GM23338 (cell line): ENCODE results near the gene UNC13C.

Source experiments
- CREB1 ChIP-seq: fragments of 250-450 bp; sonication (Bioruptor Pico); IDR thresholded peaks from 2 replicates; pipeline ENCODE4 v1.5.0; 2020; ENCODE audit warnings: low read depth, mild to moderate bottlenecking, moderate library complexity
- EZH2 ChIP-seq: fragments of 200-600 bp; sonication (generic); IDR thresholded peaks from one replicate; pipeline ENCODE4 v1.8.0; 2017; ENCODE audit warnings: antibody characterized with exemption, mild to moderate bottlenecking, low read depth; ENCODE audit not compliant: unreplicated experiment
- EZH2phosphoT487 ChIP-seq: fragments of 200-600 bp; sonication (generic); IDR thresholded peaks from one replicate; pipeline ENCODE4 v1.8.1; 2018; ENCODE audit warnings: antibody characterized with exemption; ENCODE audit not compliant: unreplicated experiment
- JUNB ChIP-seq: IDR thresholded peaks from one replicate; pipeline ENCODE4 v1.6.1; 2016; ENCODE audit warnings: antibody characterized with exemption; ENCODE audit not compliant: unreplicated experiment
- NANOG ChIP-seq: IDR thresholded peaks from 2 replicates; pipeline ENCODE4 v1.6.1; 2016; ENCODE audit warnings: antibody characterized with exemption, borderline replicate concordance
- POLR2AphosphoS5 ChIP-seq: IDR thresholded peaks from 2 replicates; pipeline ENCODE4 v1.6.1; 2016; ENCODE audit warnings: antibody characterized with exemption, low read depth
- ZNF114 ChIP-seq: fragments of 250-450 bp; sonication (Bioruptor Pico); IDR thresholded peaks from 2 replicates; pipeline ENCODE4 v1.5.0; 2020; ENCODE audit warnings: mild to moderate bottlenecking, moderate library complexity
- ZNF331 ChIP-seq: fragments of 250-450 bp; sonication (Bioruptor Pico); IDR thresholded peaks from 2 replicates; pipeline ENCODE4 v1.5.0; 2020; ENCODE audit warnings: low read depth, mild to moderate bottlenecking, moderate library complexity
- TF ChIP-seq, protein P1 (sequence below), 2 experiments: fragments of 200-600 bp in 1 of 2; sonication (generic) in 1 of 2; conservative IDR thresholded peaks; 2 replicates each; pipeline versions ENCODE4 v1.5.1 to v1.6.1; 2016 to 2017; ENCODE audit warnings: antibody characterized with exemption in 2 of 2, low read depth in 2 of 2, mild to moderate bottlenecking in 2 of 2, moderate library complexity in 1 of 2
- TF ChIP-seq, protein P2 (sequence below): IDR thresholded peaks from one replicate; pipeline ENCODE4 v1.6.1; 2018; ENCODE audit warnings: antibody characterized with exemption; ENCODE audit not compliant: unreplicated experiment
- TF ChIP-seq, protein P3 (sequence below): IDR thresholded peaks from 2 replicates; pipeline ENCODE4 v1.6.1; 2016; ENCODE audit warnings: antibody characterized with exemption
- TF ChIP-seq, protein P4 (sequence below): fragments of 250-450 bp; sonication (Bioruptor Pico); IDR thresholded peaks from 2 replicates; pipeline ENCODE4 v1.5.0; 2020; ENCODE audit warnings: mild to moderate bottlenecking, moderate library complexity

DNA sequence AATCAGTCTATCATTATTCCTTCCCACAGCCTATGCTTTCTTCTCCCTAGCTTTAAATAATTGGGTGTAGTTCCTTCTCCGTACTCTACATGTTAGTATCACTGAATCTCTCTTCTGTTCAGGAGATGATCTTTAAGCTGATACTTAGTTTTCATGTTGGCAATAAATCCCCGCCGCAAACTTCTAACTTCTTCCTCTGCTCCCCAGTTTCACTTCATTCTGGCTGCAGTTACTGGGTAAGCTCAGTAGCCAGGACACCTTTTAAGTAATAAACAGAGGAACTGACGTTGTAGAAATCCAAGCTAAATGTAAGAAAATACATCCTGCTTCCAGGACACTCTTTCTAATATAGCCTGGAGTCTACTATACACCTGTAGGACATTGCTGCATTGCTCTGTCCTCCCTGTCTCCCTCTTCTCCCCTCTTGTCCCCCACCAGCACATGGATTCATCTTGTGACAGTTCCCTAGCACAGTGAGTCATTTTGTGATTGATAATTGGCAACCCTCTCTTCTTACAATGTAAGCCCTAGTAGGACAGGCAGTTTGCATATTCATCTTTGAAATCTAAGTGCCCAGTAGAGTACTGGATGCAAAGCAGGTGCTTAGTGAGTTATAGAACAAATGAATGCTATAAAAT is 598.2 kb downstream of the UNC13C start:
- TF ChIP-seq, protein P1, sequence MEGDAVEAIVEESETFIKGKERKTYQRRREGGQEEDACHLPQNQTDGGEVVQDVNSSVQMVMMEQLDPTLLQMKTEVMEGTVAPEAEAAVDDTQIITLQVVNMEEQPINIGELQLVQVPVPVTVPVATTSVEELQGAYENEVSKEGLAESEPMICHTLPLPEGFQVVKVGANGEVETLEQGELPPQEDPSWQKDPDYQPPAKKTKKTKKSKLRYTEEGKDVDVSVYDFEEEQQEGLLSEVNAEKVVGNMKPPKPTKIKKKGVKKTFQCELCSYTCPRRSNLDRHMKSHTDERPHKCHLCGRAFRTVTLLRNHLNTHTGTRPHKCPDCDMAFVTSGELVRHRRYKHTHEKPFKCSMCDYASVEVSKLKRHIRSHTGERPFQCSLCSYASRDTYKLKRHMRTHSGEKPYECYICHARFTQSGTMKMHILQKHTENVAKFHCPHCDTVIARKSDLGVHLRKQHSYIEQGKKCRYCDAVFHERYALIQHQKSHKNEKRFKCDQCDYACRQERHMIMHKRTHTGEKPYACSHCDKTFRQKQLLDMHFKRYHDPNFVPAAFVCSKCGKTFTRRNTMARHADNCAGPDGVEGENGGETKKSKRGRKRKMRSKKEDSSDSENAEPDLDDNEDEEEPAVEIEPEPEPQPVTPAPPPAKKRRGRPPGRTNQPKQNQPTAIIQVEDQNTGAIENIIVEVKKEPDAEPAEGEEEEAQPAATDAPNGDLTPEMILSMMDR (conservative IDR thresholded peaks at IDR 0.05; ENCODE audit: low read depth in 2 of 2) = no peak
- TF ChIP-seq EZH2phosphoT487 = no peak
- no peak for TF ChIP-seq EZH2
- TF ChIP-seq POLR2AphosphoS5 = no peak
- TF ChIP-seq, protein P2, sequence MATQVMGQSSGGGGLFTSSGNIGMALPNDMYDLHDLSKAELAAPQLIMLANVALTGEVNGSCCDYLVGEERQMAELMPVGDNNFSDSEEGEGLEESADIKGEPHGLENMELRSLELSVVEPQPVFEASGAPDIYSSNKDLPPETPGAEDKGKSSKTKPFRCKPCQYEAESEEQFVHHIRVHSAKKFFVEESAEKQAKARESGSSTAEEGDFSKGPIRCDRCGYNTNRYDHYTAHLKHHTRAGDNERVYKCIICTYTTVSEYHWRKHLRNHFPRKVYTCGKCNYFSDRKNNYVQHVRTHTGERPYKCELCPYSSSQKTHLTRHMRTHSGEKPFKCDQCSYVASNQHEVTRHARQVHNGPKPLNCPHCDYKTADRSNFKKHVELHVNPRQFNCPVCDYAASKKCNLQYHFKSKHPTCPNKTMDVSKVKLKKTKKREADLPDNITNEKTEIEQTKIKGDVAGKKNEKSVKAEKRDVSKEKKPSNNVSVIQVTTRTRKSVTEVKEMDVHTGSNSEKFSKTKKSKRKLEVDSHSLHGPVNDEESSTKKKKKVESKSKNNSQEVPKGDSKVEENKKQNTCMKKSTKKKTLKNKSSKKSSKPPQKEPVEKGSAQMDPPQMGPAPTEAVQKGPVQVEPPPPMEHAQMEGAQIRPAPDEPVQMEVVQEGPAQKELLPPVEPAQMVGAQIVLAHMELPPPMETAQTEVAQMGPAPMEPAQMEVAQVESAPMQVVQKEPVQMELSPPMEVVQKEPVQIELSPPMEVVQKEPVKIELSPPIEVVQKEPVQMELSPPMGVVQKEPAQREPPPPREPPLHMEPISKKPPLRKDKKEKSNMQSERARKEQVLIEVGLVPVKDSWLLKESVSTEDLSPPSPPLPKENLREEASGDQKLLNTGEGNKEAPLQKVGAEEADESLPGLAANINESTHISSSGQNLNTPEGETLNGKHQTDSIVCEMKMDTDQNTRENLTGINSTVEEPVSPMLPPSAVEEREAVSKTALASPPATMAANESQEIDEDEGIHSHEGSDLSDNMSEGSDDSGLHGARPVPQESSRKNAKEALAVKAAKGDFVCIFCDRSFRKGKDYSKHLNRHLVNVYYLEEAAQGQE = no peak
- TF ChIP-seq, protein P3, sequence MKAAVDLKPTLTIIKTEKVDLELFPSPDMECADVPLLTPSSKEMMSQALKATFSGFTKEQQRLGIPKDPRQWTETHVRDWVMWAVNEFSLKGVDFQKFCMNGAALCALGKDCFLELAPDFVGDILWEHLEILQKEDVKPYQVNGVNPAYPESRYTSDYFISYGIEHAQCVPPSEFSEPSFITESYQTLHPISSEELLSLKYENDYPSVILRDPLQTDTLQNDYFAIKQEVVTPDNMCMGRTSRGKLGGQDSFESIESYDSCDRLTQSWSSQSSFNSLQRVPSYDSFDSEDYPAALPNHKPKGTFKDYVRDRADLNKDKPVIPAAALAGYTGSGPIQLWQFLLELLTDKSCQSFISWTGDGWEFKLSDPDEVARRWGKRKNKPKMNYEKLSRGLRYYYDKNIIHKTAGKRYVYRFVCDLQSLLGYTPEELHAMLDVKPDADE = no peak
- no peak for TF ChIP-seq JUNB
- no peak for TF ChIP-seq CREB1 (CRISPR knock-in tag)
- TF ChIP-seq ZNF114 (CRISPR knock-in tag) = no peak
- TF ChIP-seq NANOG = no peak
- no peak for TF ChIP-seq ZNF331 (CRISPR knock-in tag)
- TF ChIP-seq, protein P4, sequence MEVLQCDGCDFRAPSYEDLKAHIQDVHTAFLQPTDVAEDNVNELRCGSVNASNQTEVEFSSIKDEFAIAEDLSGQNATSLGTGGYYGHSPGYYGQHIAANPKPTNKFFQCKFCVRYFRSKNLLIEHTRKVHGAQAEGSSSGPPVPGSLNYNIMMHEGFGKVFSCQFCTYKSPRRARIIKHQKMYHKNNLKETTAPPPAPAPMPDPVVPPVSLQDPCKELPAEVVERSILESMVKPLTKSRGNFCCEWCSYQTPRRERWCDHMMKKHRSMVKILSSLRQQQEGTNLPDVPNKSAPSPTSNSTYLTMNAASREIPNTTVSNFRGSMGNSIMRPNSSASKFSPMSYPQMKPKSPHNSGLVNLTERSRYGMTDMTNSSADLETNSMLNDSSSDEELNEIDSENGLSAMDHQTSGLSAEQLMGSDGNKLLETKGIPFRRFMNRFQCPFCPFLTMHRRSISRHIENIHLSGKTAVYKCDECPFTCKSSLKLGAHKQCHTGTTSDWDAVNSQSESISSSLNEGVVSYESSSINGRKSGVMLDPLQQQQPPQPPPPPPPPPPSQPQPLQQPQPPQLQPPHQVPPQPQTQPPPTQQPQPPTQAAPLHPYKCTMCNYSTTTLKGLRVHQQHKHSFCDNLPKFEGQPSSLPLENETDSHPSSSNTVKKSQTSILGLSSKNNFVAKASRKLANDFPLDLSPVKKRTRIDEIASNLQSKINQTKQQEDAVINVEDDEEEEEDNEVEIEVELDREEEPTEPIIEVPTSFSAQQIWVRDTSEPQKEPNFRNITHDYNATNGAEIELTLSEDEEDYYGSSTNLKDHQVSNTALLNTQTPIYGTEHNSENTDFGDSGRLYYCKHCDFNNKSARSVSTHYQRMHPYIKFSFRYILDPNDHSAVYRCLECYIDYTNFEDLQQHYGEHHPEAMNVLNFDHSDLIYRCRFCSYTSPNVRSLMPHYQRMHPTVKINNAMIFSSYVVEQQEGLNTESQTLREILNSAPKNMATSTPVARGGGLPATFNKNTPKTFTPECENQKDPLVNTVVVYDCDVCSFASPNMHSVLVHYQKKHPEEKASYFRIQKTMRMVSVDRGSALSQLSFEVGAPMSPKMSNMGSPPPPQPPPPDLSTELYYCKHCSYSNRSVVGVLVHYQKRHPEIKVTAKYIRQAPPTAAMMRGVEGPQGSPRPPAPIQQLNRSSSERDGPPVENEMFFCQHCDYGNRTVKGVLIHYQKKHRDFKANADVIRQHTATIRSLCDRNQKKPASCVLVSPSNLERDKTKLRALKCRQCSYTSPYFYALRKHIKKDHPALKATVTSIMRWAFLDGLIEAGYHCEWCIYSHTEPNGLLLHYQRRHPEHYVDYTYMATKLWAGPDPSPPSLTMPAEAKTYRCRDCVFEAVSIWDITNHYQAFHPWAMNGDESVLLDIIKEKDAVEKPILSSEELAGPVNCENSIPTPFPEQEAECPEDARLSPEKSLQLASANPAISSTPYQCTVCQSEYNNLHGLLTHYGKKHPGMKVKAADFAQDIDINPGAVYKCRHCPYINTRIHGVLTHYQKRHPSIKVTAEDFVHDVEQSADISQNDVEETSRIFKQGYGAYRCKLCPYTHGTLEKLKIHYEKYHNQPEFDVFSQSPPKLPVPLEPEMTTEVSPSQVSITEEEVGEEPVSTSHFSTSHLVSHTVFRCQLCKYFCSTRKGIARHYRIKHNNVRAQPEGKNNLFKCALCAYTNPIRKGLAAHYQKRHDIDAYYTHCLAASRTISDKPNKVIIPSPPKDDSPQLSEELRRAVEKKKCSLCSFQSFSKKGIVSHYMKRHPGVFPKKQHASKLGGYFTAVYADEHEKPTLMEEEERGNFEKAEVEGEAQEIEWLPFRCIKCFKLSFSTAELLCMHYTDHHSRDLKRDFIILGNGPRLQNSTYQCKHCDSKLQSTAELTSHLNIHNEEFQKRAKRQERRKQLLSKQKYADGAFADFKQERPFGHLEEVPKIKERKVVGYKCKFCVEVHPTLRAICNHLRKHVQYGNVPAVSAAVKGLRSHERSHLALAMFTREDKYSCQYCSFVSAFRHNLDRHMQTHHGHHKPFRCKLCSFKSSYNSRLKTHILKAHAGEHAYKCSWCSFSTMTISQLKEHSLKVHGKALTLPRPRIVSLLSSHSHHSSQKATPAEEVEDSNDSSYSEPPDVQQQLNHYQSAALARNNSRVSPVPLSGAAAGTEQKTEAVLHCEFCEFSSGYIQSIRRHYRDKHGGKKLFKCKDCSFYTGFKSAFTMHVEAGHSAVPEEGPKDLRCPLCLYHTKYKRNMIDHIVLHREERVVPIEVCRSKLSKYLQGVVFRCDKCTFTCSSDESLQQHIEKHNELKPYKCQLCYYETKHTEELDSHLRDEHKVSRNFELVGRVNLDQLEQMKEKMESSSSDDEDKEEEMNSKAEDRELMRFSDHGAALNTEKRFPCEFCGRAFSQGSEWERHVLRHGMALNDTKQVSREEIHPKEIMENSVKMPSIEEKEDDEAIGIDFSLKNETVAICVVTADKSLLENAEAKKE (CRISPR knock-in tag) = no peak
